ENCODE data around the gene ACVR1. TPM values are rescaled to one million over a fixed set of nuclear protein-coding genes. Genes with fewer than 3 reads are reported as not detected.

ACVR1 gene
- total RNA-seq, 2 donors from 2014 or later: 34.5 to 36.8 TPM

DNA sequence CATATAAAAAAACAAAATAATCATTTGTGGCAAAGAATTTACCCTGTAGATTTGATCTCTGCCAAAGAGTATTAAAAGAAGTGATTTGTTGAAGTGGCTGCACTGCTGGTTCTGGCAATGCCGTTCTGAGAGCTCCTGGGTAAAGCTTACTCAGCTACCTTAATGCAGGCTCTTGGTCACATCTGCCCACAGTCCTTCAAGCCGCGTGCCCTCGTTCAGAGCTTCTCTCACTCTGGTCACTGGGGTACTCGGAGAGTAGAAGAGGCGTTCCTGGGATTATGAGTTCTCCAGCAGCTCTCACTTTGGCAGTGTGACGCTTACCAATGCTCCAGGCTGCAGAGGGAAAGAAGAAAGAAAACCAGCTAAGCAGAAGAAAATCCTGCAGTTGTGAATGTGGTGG lies 57.9 kb downstream of the ACVR1 start:
- Histone ChIP-seq H3K27ac (no peak overlapping the region), H3K9me3 (no peaks in the 10 kb centered on the region), H3K4me1 (peaks cover 0 to 18% of the 10 kb centered on the region in 2 donors), H3K4me3 (no peak overlapping the region), H3K27me3 (no peaks in the 10 kb centered on the region), H3K36me3 (peaks cover 20% of the 10 kb centered on the region)
- no peak for DNase-seq (ENCODE audit: low spot score)
- TF ChIP-seq, protein P1, sequence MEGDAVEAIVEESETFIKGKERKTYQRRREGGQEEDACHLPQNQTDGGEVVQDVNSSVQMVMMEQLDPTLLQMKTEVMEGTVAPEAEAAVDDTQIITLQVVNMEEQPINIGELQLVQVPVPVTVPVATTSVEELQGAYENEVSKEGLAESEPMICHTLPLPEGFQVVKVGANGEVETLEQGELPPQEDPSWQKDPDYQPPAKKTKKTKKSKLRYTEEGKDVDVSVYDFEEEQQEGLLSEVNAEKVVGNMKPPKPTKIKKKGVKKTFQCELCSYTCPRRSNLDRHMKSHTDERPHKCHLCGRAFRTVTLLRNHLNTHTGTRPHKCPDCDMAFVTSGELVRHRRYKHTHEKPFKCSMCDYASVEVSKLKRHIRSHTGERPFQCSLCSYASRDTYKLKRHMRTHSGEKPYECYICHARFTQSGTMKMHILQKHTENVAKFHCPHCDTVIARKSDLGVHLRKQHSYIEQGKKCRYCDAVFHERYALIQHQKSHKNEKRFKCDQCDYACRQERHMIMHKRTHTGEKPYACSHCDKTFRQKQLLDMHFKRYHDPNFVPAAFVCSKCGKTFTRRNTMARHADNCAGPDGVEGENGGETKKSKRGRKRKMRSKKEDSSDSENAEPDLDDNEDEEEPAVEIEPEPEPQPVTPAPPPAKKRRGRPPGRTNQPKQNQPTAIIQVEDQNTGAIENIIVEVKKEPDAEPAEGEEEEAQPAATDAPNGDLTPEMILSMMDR (IDR thresholded peaks at IDR 0.05): no peak

DNA sequence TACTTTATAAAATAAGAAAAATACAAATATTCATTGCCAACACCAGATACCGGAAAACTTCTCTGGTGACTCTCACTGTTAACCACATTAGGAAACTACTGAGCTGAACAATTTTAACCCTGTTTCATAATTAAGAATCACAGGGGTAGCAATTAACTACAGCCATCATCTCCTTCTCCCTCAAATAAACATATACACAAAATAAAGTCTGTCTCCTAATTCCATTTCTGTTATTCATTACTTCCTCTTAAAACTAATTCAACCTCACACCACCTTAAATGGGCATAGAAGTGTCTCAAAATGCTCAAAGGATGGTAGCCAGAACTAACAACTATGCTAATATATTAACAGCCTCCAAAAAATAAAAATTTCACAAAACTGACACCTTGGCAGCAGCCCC lies 60.7 kb downstream of the ACVR1 start:
- H3K27ac ChIP-seq: no peak overlapping the region
- no peaks in the 10 kb centered on the region for H3K27me3 ChIP-seq
- no peak for DNase-seq (ENCODE audit: low spot score)
- H3K4me3 ChIP-seq: no peak overlapping the region
- H3K4me1 ChIP-seq: peaks cover 0 to 5% of the 10 kb centered on the region in 2 donors
- peaks cover 20% of the 10 kb centered on the region for H3K36me3 ChIP-seq
- no peaks in the 10 kb centered on the region for H3K9me3 ChIP-seq
- TF ChIP-seq, protein P1 (IDR thresholded peaks at IDR 0.05): no peak

DNA sequence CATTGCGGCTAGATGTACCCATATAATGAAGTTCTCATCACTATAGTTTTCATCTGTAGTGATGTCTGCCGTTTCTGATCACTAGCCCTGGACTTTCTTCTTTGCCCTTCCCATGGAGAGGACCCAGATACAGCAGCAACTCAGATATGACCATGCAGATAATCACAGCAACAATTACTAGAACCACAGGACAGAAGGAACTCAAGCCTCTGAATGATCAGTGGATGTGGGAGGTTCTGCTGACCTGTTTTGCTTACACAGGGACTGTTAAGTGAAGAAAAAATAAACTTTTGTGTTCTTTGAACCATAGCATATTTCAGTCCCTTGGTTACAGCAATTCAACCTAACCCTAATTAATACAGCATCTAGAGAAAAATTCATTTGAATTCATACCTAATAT lies 62.7 kb downstream of the ACVR1 start:
- TF ChIP-seq, protein P1 (IDR thresholded peaks at IDR 0.05): no peak
- Histone ChIP-seq H3K27me3 (no peaks in the 10 kb centered on the region), H3K9me3 (no peaks in the 10 kb centered on the region), H3K4me1 (peaks cover 0 to 24% of the 10 kb centered on the region in 2 donors), H3K27ac (no peak overlapping the region), H3K4me3 (no peak overlapping the region), H3K36me3 (peaks cover 20% of the 10 kb centered on the region)
- DNase-seq (ENCODE audit: low spot score): no peak

GRCh38 chr2:157810037-157810436 lies 66.1 kb downstream of the ACVR1 start:
- TF ChIP-seq, protein P1 (IDR thresholded peaks at IDR 0.05): no peak
- Histone ChIP-seq H3K36me3 (peaks cover 6% of the 10 kb centered on the region), H3K27ac (peak overlapping the region; percentile 8 to 69), H3K4me3 (no peak overlapping the region), H3K4me1 (peaks cover 0 to 42% of the 10 kb centered on the region in 2 donors), H3K27me3 (no peaks in the 10 kb centered on the region), H3K9me3 (no peaks in the 10 kb centered on the region)
- no peak for DNase-seq (ENCODE audit: low spot score)

- Histone ChIP-seq H3K4me1 (peaks cover 0 to 42% of the 10 kb centered on the region in 2 donors), H3K27ac (peak overlapping the region in 1 of 2 donors; percentile 69), H3K36me3 (no peaks in the 10 kb centered on the region), H3K4me3 (no peak overlapping the region), H3K27me3 (no peaks in the 10 kb centered on the region), H3K9me3 (no peaks in the 10 kb centered on the region)
- no peak for DNase-seq (ENCODE audit: low spot score)
- TF ChIP-seq, protein P1 (IDR thresholded peaks at IDR 0.05): no peak
Observed at GRCh38 chr2:157809212-157809611, 66.9 kb downstream of the ACVR1 start.

- Histone ChIP-seq H3K9me3 (no peaks in the 10 kb centered on the region), H3K36me3 (no peaks in the 10 kb centered on the region), H3K4me1 (peaks cover 0 to 46% of the 10 kb centered on the region in 2 donors), H3K27me3 (no peaks in the 10 kb centered on the region), H3K4me3 (no peak overlapping the region), H3K27ac (peak overlapping the region in 1 of 2 donors; percentile 69)
- TF ChIP-seq, protein P1 (IDR thresholded peaks at IDR 0.05): no peak
- no peak for DNase-seq (ENCODE audit: low spot score)
Observed at GRCh38 chr2:157808421-157808820, 67.7 kb downstream of the ACVR1 start.
